Right lobe of liver (tissue), 6 donors: ENCODE data around the gene TAS2R40. TPM values are rescaled to one million over a fixed set of nuclear protein-coding genes. Genes with fewer than 3 reads are reported as not detected.
"Not testable (repeated sequence)": the region's sequence is repeated elsewhere in the genome, so short reads cannot be mapped to it uniquely, and the experiment has no call there.

Source experiments
- ATAC-seq, 4 donors: fragments of 200-7000 bp; cut with Tn5 transposase; one replicate each; pipeline ENCODE4 v1.9.1; 2020; ENCODE audit warnings: mild to moderate bottlenecking in 4 of 4, moderate library complexity in 4 of 4
- DNase-seq, 3 donors: peaks; one replicate each; pipeline ENCODE4 v3.0.0-alpha.2; 2020
- H3K27ac ChIP-seq, 3 donors: fragments of 200-600 bp; one replicate each; pipeline ENCODE4 v1.8.0; 2022
- H3K27me3 ChIP-seq, 2 donors: fragments of 200-600 bp; one replicate each; pipeline ENCODE4 v1.8.0; 2022
- H3K36me3 ChIP-seq, 4 donors: fragments of 200-600 bp; sonication (generic) in 1 of 4; one replicate each; pipeline versions ENCODE4 v1.5.1 to v1.8.0; 2017 to 2022; ENCODE audit warnings: control low read depth in 1 of 4
- H3K4me1 ChIP-seq, 4 donors: fragments of 200-600 bp; sonication (generic) in 1 of 4; one replicate each; pipeline versions ENCODE4 v1.5.1 to v1.8.0; 2017 to 2022; ENCODE audit warnings: control low read depth in 1 of 4
- H3K4me3 ChIP-seq, 3 donors: fragments of 200-600 bp; one replicate each; pipeline ENCODE4 v1.8.0; 2022
- H3K9me3 ChIP-seq, 4 donors: fragments of 200-600 bp; sonication (generic) in 1 of 4; one replicate each; pipeline versions ENCODE4 v1.5.1 to v1.8.0; 2017 to 2022; ENCODE audit warnings: control low read depth in 1 of 4
- POLR2A ChIP-seq: fragments of 450-650 bp; IDR thresholded peaks from one replicate; pipeline ENCODE4 v1.6.1; 2017; ENCODE audit warnings: antibody characterized with exemption, mild to moderate bottlenecking
- WGBS: methylation state at CpG from one replicate; pipeline ENCODE4 v1.1.6; 2018; ENCODE audit warnings: low coverage, low lambda C conversion rate; ENCODE audit not compliant: insufficient coverage; ENCODE audit errors: missing lambda C conversion rate; 5-methylcytosine and 5-hydroxymethylcytosine counted together
- intact Hi-C, 2 donors: fragments of 100-400 bp; cut with DNase I; formaldehyde crosslinking; loops; one replicate each; pipeline versions ENCODE4 v1.11.2 to v1.14.1; 2022
- total RNA-seq, 6 experiments: library from RNA; depleted of rRNA in 2 of 6; stranded (reverse); fragments of >200 nt in 2 of 6; fragmentation: NEBNext Ultra II Directional in 3 of 6; extraction: Animal tissue kit (Norgen Biotek cat#: 25700) in 3 of 6; gene quantifications; one replicate each; pipeline versions ENCODE4 v1.1.0 to v1.2.4, GENCODE V29; 2016 to 2023
- TF ChIP-seq, protein P1 (sequence below), 4 donors: fragments of 200-600 bp in 3 of 4; fragments of 450-650 bp in 1 of 4; IDR thresholded peaks; one replicate each; pipeline versions ENCODE4 v1.5.1 to v1.8.0; 2016 to 2022; ENCODE audit warnings: antibody characterized with exemption in 4 of 4, mild to moderate bottlenecking in 2 of 4
- donor health status: DM: no; HTN: yes; CAD: no.
- donor health status: DM: no; HTN: no; CAD: no.
- donor health status: DM: no; HTN: no; CAD: no.
- donor health status: DM: no; HTN: yes; CAD: no.
- donor health status: DM: no; HTN: yes; CAD: no.

Gene TAS2R40
- total RNA-seq, 6 experiments from 2014 or later, result not detected

GRCh38 chr7:143210541-143210940 is 11.3 kb upstream of the TAS2R40 start:
- intact Hi-C loops, result loop anchor here (5.0 kb wide), 1 partner anchor 198 kb away; no protein-coding TSS in a partner anchor
- no peak for ATAC-seq
- WGBS, result 29% methylated on average over 1 of the region's 4 CpGs

DNA sequence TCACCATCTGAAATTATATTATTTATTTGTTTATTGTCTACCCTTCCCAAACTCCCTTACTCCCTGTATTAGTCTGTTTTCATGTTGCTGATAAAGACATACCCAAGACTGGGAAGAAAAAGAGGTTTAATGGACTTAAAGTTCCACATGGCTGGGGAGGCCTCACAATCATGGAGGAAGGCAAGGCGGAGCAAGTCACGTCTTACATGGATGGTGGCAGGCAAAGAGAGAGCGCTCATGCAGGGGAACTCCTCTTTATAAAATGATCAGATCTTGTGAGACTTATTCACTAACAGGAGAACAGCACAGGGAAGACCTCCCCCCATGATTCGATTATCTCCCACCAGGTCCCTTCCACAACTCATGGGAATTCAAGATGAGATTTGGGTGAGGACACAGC is 8.4 kb upstream of the TAS2R40 start:
- not testable (repeated sequence) for ATAC-seq
- intact Hi-C loops, result loop anchor here (5.0 kb wide), 1 partner anchor 201 kb away; no protein-coding TSS in a partner anchor
- WGBS, result 74% methylated on average over 3 of the region's 4 CpGs

More at GRCh38 chr7:143210541-143210940, 11.3 kb upstream of the TAS2R40 start:
- Histone ChIP-seq H3K9me3 (no peaks in the 10 kb centered on the region), H3K27me3 (no peaks in the 10 kb centered on the region), H3K27ac (no peak overlapping the region), H3K4me1 (no peaks in the 10 kb centered on the region), H3K4me3 (no peak overlapping the region), H3K36me3 (no peaks in the 10 kb centered on the region)
- TF ChIP-seq, protein P1, sequence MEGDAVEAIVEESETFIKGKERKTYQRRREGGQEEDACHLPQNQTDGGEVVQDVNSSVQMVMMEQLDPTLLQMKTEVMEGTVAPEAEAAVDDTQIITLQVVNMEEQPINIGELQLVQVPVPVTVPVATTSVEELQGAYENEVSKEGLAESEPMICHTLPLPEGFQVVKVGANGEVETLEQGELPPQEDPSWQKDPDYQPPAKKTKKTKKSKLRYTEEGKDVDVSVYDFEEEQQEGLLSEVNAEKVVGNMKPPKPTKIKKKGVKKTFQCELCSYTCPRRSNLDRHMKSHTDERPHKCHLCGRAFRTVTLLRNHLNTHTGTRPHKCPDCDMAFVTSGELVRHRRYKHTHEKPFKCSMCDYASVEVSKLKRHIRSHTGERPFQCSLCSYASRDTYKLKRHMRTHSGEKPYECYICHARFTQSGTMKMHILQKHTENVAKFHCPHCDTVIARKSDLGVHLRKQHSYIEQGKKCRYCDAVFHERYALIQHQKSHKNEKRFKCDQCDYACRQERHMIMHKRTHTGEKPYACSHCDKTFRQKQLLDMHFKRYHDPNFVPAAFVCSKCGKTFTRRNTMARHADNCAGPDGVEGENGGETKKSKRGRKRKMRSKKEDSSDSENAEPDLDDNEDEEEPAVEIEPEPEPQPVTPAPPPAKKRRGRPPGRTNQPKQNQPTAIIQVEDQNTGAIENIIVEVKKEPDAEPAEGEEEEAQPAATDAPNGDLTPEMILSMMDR (IDR thresholded peaks at IDR 0.05), result no peak
- no peak for TF ChIP-seq POLR2A
- no peak for DNase-seq

GRCh38 chr7:143214789-143215679 is 6.8 kb upstream of the TAS2R40 start:
- peak; percentile 97 to 100 (median 100) for ATAC-seq
- H3K27me3 ChIP-seq, result no peaks in the 10 kb centered on the region
- intact Hi-C loops, result loop anchor here (5.0 kb wide), 1 partner anchor 203 kb away; no protein-coding TSS in a partner anchor
- no peaks in the 10 kb centered on the region for H3K36me3 ChIP-seq
- DNase-seq, result peak in 1 of 3 donors; percentile 60
- TF ChIP-seq, protein P1 (IDR thresholded peaks at IDR 0.05), result peak; percentile 99 to 100 (median 100)
- no peak for TF ChIP-seq POLR2A
- 14% methylated on average over 8 of the region's 8 CpGs for WGBS
- no peaks in the 10 kb centered on the region for H3K9me3 ChIP-seq
- no peaks in the 10 kb centered on the region for H3K4me1 ChIP-seq
- H3K4me3 ChIP-seq, result no peak overlapping the region
- H3K27ac ChIP-seq, result no peak overlapping the region

More for the DNA sequence above, 8.4 kb upstream of the TAS2R40 start:
- DNase-seq, H3K4me1 ChIP-seq, H3K36me3 ChIP-seq, H3K9me3 ChIP-seq, H3K4me3 ChIP-seq, H3K27ac ChIP-seq, H3K27me3 ChIP-seq: not testable (repeated sequence)

GRCh38 chr7:143216151-143216550 is 5.7 kb upstream of the TAS2R40 start:
- DNase-seq (no peak), ATAC-seq (no peak)
- intact Hi-C loops, result no loop called here
- no peaks in the 10 kb centered on the region for H3K27me3 ChIP-seq
- no peak overlapping the region for H3K4me3 ChIP-seq
- 76% methylated on average over 4 of the region's 6 CpGs for WGBS
- H3K27ac ChIP-seq, result no peak overlapping the region
- no peaks in the 10 kb centered on the region for H3K36me3 ChIP-seq
- no peaks in the 10 kb centered on the region for H3K9me3 ChIP-seq
- TF ChIP-seq, protein P1 (IDR thresholded peaks at IDR 0.05), result no peak
- TF ChIP-seq POLR2A, result no peak
- H3K4me1 ChIP-seq, result no peaks in the 10 kb centered on the region

DNA sequence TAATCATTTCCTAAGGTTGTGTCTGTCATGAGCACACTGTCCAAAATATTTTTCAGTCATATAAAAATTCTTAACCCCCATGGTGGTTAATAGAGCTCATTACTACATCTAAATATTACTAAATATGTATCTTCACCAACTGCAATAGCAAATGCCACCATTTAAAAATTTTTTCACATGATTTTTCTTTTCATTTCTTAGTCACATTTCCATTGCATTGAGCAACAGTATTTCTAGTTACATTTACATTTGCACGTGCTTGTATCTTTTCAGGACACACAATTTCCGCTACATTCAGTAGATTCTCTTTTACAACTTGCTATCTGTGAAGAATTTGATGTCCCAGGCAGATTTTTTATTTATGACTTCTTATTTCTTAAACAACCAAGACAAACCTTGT is 5.2 kb upstream of the TAS2R40 start:
- WGBS, result 58% methylated on average over 2 of the region's 2 CpGs
- H3K4me3 ChIP-seq, result no peak overlapping the region
- no peaks in the 10 kb centered on the region for H3K4me1 ChIP-seq
- TF ChIP-seq POLR2A, result no peak
- TF ChIP-seq, protein P1 (IDR thresholded peaks at IDR 0.05), result no peak
- DNase-seq (no peak), ATAC-seq (no peak)
- H3K36me3 ChIP-seq, result no peaks in the 10 kb centered on the region
- H3K27ac ChIP-seq, result no peak overlapping the region
- intact Hi-C loops, result no loop called here
- H3K9me3 ChIP-seq, result no peaks in the 10 kb centered on the region
- no peaks in the 10 kb centered on the region for H3K27me3 ChIP-seq
